ENCODE data around the gene FITM1. TPM values are rescaled to one million over a fixed set of nuclear protein-coding genes. Genes with fewer than 3 reads are reported as not detected.

The FITM1 gene
- polyA plus RNA-seq, 3 donors = 2.1 TPM; not detected in 2

DNA sequence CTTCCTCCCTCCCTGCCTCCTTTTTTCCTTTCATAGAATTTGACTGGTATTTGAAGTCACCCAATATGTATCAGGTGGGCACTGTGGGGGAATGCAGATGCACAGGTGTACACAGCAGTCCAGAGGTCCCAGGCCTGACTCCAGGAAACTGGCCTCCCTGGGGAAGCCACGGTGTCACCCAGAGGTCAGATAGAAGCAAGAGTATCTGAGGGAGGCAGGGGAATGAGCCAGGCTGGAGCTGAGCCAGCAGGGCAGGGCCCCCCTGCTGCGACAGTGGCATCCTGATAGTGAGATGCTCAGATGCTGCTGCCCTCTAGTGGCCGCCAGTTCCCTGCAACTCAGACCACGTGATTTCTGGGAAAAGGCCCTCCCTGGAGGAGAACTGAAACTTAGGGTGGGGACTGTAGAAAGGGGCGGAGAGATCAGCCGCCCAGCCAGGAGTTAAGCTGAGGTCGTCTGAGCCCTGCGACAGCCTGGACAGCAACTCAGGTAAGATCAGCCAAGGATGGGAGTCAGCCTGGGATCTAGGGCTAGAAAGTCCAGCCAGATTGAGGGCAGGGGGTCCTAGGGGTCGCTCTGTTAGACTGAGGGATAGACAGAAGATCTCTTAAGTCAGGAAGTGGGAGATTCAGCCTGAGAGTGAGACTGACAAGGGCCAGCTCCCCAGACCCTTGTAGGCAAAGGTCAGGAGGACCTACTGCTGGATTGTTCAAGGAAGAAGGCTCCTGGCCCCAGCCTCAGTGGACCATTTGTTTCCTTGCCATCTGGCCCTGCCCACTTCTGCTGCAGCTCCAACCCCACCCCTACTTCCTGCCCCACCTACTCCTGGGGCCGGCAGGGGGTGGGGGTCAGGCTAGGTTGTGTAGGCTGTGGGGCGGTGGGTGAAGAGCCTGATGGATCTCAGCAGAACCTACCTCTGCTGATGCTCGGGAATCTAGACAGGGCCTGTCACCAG, 30.7 kb downstream of the FITM1 start, which contains the start of gene IRF9:
TSS of gene IRF9 (plus strand) at position 416 of the 955 bp plus-strand sequence. CDS start 880 bp downstream, outside the sequence.
- H3K27me3 ChIP-seq (ENCODE audit: control insufficient read depth in 2 of 2, insufficient read depth in 2 of 2, low read length in 2 of 2) = no peaks in the 10 kb centered on the region
- H3K36me3 ChIP-seq (replicated peaks in 1 of 2; ENCODE audit: control insufficient read depth in 1 of 2, insufficient read depth in 2 of 2, low read length in 2 of 2) = peaks cover 70 to 74% of the 10 kb centered on the region in 2 donors
- H3K27me3 Mint-ChIP-seq (ENCODE audit: low read depth in 3 of 3) = no peaks in the 10 kb centered on the region
- peaks cover 41 to 65% of the 10 kb centered on the region in 2 donors for H3K4me1 ChIP-seq (ENCODE audit: control insufficient read depth in 1 of 2, insufficient read depth in 2 of 2, low read length in 2 of 2)
- peaks cover 52% of the 10 kb centered on the region for H3K4me1 Mint-ChIP-seq
- peak within 1 kb of the TSS; percentile 96 to 99 (median 97) for H3K27ac Mint-ChIP-seq
- peaks cover 46% of the 10 kb centered on the region for H3K79me2 ChIP-seq (ENCODE audit: insufficient read depth, low read length)
- H4K20me1 ChIP-seq (ENCODE audit: insufficient read depth, low read length) = peaks cover 42% of the 10 kb centered on the region
- H3K9ac ChIP-seq (ENCODE audit: insufficient read depth, low read length, poor library complexity, severe bottlenecking) = peak within 1 kb of the TSS; percentile 94
- H3K4me2 ChIP-seq (replicated peaks; ENCODE audit: extremely low read depth, low read length, poor library complexity, severe bottlenecking) = peak within 1 kb of the TSS; percentile 85
- intact Hi-C loops (cut with micrococcal nuclease) = loop anchor here in 1 of 2 donors (2.0 kb wide), 1 partner anchor 14 kb away; the partner anchor contains the start of genes PSME2 and RNF31
- H3K9me3 ChIP-seq (replicated peaks in 1 of 2; ENCODE audit: control insufficient read depth in 1 of 2, insufficient read depth in 1 of 2, low read length in 2 of 2) = no peaks in the 10 kb centered on the region
- H3K36me3 Mint-ChIP-seq = peaks cover 68 to 88% of the 10 kb centered on the region in 2 donors
- peak within 1 kb of the TSS; percentile 95 to 99 for H3K4me3 Mint-ChIP-seq
- WGBS (ENCODE audit: insufficient coverage) = 0% methylated on average over 9 of the region's 12 CpGs
- H2AFZ ChIP-seq (ENCODE audit: insufficient read depth, low read depth, low read length, poor library complexity, severe bottlenecking) = peak within 1 kb of the TSS; percentile 65
- peak; percentile 95 to 96 (median 95) for DNase-seq
- H3K27ac ChIP-seq (ENCODE audit: low read depth in 1 of 2, low read length in 2 of 2) = peak within 1 kb of the TSS; percentile 76 to 100
- TF ChIP-seq CTCF (IDR thresholded peaks at IDR 0.05) = peak; percentile 86
- H3K4me3 ChIP-seq (replicated peaks in 1 of 3; ENCODE audit: low read depth in 2 of 3, low read length in 3 of 3) = peak within 1 kb of the TSS; percentile 91 to 100 (median 96)
- H3K9me3 Mint-ChIP-seq = no peaks in the 10 kb centered on the region

GRCh38 chr14:24162093-24162492, 31.6 kb downstream of the FITM1 start:
- peaks cover 71 to 74% of the 10 kb centered on the region in 2 donors for H3K36me3 ChIP-seq (replicated peaks in 1 of 2; ENCODE audit: control insufficient read depth in 1 of 2, insufficient read depth in 2 of 2, low read length in 2 of 2)
- Mint-ChIP-seq H3K4me1 (peaks cover 60% of the 10 kb centered on the region), H3K9me3 (no peaks in the 10 kb centered on the region), H3K27me3 (ENCODE audit: low read depth in 3 of 3) (no peaks in the 10 kb centered on the region), H3K36me3 (peaks cover 72 to 89% of the 10 kb centered on the region in 2 donors), H3K27ac (peak overlapping the region; percentile 96 to 99 (median 97)), H3K4me3 (peak overlapping the region; percentile 95 to 99)
- H4K20me1 ChIP-seq (ENCODE audit: insufficient read depth, low read length) = peaks cover 51% of the 10 kb centered on the region
- H3K79me2 ChIP-seq (ENCODE audit: insufficient read depth, low read length) = peaks cover 46% of the 10 kb centered on the region
- no peak for TF ChIP-seq CTCF (IDR thresholded peaks at IDR 0.05)
- H3K4me1 ChIP-seq (ENCODE audit: control insufficient read depth in 1 of 2, insufficient read depth in 2 of 2, low read length in 2 of 2) = peaks cover 50 to 75% of the 10 kb centered on the region in 2 donors
- peak overlapping the region; percentile 85 for H3K4me2 ChIP-seq (replicated peaks; ENCODE audit: extremely low read depth, low read length, poor library complexity, severe bottlenecking)
- peak overlapping the region; percentile 91 to 100 (median 96) for H3K4me3 ChIP-seq (replicated peaks in 1 of 3; ENCODE audit: low read depth in 2 of 3, low read length in 3 of 3)
- no peak for DNase-seq
- H3K27ac ChIP-seq (ENCODE audit: low read depth in 1 of 2, low read length in 2 of 2) = peak overlapping the region; percentile 13 to 100
- H3K27me3 ChIP-seq (ENCODE audit: control insufficient read depth in 2 of 2, insufficient read depth in 2 of 2, low read length in 2 of 2) = no peaks in the 10 kb centered on the region
- intact Hi-C loops (cut with micrococcal nuclease) = no loop called here
- peak overlapping the region; percentile 94 for H3K9ac ChIP-seq (ENCODE audit: insufficient read depth, low read length, poor library complexity, severe bottlenecking)
- peak overlapping the region; percentile 65 for H2AFZ ChIP-seq (ENCODE audit: insufficient read depth, low read depth, low read length, poor library complexity, severe bottlenecking)
- WGBS (ENCODE audit: insufficient coverage) = 81% methylated on average over 5 of the region's 8 CpGs
- H3K9me3 ChIP-seq (replicated peaks in 1 of 2; ENCODE audit: control insufficient read depth in 1 of 2, insufficient read depth in 1 of 2, low read length in 2 of 2) = no peaks in the 10 kb centered on the region
